ENCODE measurements around the gene CPED1. TPM values are rescaled to one million over a fixed set of nuclear protein-coding genes. Genes with fewer than 3 reads are reported as not detected.
"Not testable (repeated sequence)": the region's sequence is repeated elsewhere in the genome, so short reads cannot be mapped to it uniquely, and the experiment has no call there.

Gene CPED1
- total RNA-seq, 1 donor from 2014 or later: 1.5 TPM

DNA sequence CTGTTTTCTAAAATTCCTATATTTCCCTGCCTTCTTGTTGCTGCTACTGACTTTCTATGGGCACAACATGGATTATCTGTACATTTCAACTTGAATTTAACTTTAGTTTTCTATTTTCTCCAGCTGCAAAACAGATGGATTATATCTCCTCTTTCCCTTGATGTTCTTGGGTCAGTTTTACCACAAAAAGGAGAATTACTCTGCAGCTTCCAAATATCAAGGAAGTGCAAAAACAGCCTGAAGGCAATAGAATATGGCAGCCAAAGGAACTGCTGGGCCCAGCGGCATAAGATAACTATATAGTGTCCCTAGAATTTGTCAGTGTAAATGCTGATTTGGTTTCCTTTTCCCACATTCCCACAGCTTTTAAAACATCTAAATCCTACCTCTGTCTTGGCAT is 29.1 kb downstream of the CPED1 start:
- no peak for DNase-seq (ENCODE audit: low read depth, low spot score)

- no peak for DNase-seq (ENCODE audit: low read depth, low spot score)
Observed at GRCh38 chr7:121019018-121019417, 30.5 kb downstream of the CPED1 start.

DNA sequence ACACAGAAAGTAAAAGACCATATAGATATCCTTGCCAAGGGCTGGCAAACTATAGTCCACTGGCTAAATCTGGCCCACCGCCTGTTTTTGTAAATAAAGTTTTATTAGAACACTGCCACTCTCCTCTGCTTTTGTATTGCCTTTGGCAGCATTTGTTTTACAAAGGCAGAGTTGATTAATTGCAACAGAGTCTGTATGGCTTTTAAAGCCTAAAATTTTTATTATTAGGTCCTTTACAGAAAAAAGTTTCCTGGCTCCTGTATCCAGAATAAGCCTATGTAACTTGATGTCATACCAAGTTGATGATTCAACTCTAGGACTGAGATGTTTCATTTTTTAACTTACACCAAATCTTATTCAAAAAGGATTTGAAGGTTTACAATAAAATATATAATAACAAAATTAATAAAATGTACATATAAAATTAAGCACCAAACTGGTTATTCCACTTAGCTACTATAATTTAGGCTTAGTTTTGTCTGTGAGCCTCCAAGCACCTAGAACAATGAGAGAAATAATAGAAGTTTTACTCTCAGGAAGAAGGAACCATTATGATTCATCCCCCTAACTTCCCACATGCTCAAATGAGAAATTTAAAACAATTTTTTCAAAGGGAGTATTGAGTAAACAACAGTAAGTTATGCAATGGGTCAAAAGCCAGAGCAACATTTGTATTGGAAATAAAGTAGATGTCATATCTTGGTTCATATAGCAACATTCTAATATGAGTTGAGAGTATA is 31.9 kb downstream of the CPED1 start:
- peak; percentile 53 for DNase-seq (ENCODE audit: low read depth, low spot score)

GRCh38 chr7:121020989-121021969 is 32.8 kb downstream of the CPED1 start:
- DNase-seq (ENCODE audit: low read depth, low spot score): no peak

- DNase-seq (ENCODE audit: low read depth, low spot score): no peak
Observed at GRCh38 chr7:121023194-121023593, 34.7 kb downstream of the CPED1 start.

DNA sequence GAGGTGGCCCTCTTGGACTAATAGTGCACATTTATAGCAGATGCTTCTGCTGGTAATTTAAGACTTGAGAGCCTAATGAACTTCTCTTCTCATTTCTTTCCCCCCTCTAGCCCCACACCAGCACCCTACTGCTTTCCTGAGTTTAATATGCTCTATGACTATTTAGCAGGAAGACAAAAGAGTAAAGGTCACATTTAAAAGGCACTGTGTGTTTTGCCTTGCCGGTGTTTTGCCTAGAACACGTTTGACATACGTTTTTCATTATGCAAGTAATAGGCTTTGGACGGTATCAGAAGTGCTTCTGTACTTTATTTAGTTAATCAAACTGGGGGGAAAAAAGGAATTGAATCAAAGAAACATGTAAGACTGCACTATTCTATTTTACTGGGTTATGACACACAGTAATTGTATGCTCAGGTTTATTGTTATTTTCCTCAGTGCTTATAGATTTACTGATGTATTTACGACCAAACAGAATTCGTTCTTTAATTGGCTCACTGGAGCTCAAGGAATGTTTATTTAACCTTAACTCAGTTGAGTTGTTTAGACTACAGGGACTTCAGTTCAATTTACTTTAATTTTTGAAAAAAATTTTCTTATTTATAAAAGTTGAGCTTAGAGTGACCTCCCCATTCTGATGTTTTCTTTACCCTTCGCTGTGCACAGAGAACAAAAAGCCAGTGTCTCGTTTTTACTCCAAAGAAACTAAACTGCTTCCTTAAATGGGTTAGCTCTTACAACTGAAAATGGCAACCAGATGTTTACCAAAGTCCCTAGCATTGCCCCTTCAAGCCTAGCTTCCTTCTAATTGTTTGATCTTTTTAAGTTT is 35.4 kb downstream of the CPED1 start:
- DNase-seq (ENCODE audit: low read depth, low spot score): no peak

GRCh38 chr7:121024611-121025010 is 36.1 kb downstream of the CPED1 start:
- DNase-seq (ENCODE audit: low read depth, low spot score): no peak

GRCh38 chr7:121026159-121026558 is 37.6 kb downstream of the CPED1 start:
- no peak for DNase-seq (ENCODE audit: low read depth, low spot score)

- no peak for DNase-seq (ENCODE audit: low read depth, low spot score)
Observed at GRCh38 chr7:121026577-121027111, 38.1 kb downstream of the CPED1 start.

DNA sequence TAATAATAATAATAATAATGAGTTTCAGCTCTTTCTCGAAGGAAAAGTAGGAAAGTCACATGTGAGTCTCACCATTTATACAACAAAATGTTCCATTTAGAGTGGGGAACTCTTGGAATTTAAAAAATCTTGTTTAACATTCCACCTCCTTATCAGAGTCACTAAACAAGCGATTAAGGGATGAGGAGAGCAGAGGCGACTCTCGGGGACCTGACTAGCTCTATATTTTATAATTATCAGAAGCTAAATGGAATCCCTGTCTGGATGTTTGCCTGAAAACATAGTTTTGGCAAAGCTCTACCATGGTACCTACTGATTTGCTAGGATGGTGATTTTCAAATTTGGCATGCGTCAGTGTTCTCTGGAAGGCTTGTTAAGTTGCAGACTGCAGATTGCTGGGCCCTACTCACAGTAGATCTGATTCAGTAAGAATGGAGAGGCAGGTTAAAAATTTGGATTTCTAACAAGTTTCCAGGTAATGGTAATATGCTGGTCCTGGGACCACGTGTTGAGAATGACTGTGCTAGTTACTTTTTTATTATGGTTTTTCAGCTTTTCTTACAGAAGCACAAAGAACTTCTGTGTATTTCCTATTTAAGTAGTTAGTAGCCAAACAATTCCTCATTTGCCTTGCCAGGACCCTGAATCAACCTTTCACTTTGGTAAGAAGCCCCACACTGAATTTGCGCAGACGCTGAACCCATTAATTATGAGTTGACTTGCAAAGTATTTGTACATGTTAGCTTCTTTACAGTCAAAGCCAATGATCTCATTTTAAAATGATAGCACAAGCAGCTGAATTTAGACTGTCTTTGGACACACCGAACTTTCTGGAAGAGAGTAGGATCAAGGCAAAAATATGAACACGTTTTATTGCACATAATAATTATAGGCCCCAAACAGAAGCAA is 39.5 kb downstream of the CPED1 start:
- DNase-seq (ENCODE audit: low read depth, low spot score): no peak

DNA sequence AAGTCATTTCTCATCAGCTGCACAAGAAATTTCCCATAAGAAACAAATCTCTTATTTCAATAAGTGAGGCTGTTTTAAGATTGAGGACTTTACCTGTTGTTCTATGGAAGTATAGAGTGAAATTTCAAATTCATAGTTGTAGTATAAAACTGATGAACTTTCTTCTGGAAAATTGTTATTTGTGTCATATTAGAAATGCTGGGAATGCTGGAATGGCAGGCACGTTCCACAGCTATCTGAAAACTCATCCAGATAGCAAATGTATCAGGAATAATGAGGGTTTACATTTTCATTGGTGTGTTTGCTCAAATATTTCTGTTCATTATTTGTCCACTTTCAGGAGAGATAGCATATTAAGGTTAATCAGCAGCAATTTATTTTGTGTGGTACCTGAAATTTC is 40.8 kb downstream of the CPED1 start:
- no peak for DNase-seq (ENCODE audit: low read depth, low spot score)

DNA sequence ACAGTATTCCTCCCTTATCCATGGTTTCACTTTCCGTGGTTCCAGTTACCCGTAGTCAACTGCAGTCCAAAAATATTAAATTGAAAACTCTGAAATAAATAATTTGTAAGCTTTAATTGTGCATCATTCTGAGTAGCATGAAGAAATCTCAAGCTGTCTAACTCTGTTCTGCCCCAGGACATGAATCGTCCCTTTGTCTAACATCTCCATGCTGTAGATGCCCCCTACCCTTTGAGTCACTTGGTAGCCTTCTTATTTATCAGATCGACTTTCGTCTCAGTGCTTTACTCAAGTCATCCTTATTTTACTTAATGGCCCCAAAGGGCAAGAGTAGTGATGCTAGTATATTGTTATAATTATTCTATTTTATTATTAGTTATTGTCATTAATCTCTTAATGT is 41.8 kb downstream of the CPED1 start:
- DNase-seq (ENCODE audit: low read depth, low spot score): no peak

- DNase-seq (ENCODE audit: low read depth, low spot score): no peak
Observed at GRCh38 chr7:121032645-121033460, 44.3 kb downstream of the CPED1 start.

DNA sequence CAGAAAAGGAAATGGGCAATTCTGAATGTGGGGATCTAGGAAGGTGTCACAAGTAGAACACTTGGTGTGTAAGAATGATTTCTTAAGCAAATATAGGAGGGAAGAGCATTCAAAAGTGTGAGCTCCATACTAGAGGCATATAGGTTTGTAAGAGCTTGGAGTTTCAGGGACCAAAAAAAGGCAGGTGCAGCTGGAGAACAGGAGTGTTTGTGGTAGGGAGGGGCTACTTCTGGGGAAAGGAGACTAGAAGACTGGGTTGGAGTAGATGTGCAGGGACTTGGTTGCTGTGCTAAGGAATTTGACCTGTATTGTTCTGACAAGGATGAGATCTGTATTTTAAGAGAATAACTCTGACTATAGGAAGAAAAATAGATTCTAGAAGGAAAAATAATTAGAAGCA is 46.4 kb downstream of the CPED1 start:
- DNase-seq (ENCODE audit: low read depth, low spot score): no peak

DNA sequence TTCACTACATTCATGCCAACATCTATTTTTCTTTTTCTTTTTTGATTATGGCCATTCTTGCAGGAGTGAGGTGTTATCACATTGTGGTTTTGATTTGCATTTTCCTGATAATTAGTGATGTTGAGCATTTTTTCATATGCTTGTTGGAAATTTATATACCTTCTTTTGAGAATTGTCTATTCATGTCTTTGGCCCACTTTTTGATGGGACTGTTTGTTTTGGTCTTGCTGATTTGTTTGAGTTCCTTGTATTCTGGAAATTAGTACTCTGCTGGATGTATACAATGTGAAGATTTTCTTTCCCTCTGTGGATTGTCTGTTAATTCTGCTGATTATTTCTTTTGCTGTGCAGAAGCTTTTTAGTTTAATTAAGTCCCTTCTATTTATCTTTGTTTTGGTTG is 48.3 kb downstream of the CPED1 start:
- DNase-seq (ENCODE audit: low read depth, low spot score): not testable (repeated sequence)

DNA sequence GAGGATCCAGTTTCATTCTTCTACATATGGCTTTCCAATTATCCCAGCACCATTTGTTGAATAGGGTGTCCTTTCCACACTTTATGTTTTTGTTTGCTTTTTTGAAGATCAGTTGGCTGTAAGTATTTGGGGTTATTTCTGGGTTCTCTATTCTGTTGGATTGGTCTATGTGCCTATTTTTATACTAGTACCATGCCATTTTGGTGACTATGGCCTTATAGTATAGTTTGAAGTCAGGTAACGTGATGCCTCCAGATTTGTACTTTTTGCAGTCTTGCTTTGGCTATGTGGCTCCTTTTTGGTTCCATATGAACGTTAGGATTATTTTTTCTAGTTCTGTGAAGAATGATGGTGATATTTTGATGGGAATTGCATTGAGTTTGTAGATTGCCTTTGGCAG is 48.8 kb downstream of the CPED1 start:
- not testable (repeated sequence) for DNase-seq (ENCODE audit: low read depth, low spot score)

GRCh38 chr7:121037957-121038716 is 49.6 kb downstream of the CPED1 start:
- no peak for DNase-seq (ENCODE audit: low read depth, low spot score)

DNA sequence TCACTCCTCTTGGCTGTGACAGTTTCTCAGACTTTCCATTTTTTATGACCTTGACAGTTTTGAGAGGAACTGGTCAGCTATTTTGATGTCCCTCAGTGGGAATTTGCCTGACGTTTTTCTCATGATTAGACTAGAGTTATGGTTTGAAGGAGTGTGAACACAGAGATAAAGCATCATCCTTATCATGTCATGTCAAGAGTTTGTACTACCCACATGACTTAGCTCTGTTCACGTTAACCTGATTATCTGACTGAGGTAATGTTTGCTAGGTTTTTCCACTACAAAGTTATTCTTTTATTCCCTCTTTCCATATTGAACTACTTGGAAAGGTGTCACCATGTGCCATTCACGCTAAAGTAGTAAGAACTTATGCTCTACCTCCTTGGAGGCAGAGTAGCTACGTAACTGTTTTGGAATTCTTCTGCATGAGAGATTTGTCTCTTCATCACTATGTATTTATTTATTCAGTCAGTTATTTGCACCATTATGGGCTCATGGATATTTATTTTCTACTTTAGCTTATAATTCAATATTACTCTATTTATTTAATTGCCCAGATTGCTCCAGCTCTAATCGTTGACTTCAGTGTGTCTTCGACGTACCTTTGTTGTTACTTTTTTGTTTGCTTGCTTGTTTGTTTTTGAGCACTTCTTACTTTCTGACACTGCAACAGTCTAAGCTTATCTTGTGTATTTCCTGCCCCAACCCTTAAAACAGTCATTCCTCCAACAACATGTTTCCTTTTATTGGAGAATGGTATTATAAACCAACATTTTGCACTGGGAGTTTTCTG is 50.4 kb downstream of the CPED1 start:
- no peak for DNase-seq (ENCODE audit: low read depth, low spot score)

Measured in pulmonary artery endothelial cell (primary cell).